ENCODE data around the gene CDC42BPA.

GRCh38 chr1:227059076-227059475, 259.2 kb downstream of the CDC42BPA start:
- TF ChIP-seq CTCF (IDR thresholded peaks at IDR 0.05; ENCODE audit: poor library complexity, severe bottlenecking) (no peak), POLR2AphosphoS5 (IDR thresholded peaks at IDR 0.05) (no peak), REST (IDR thresholded peaks at IDR 0.05; ENCODE audit: borderline replicate concordance) (no peak)
